SH-SY5Y (cell line): Measurements from ENCODE around the gene DYNLT2.

Source experiments
- GATA2 ChIP-seq: IDR thresholded peaks from 2 replicates; pipeline ENCODE4 v1.6.1; 2011; ENCODE audit warnings: mild to moderate bottlenecking, low read depth, low read length
- GATA3 ChIP-seq: IDR thresholded peaks from 2 replicates; pipeline ENCODE4 v1.6.1; 2011; ENCODE audit warnings: low read depth, mild to moderate bottlenecking, low read length, moderate library complexity

Gene DYNLT2

DNA sequence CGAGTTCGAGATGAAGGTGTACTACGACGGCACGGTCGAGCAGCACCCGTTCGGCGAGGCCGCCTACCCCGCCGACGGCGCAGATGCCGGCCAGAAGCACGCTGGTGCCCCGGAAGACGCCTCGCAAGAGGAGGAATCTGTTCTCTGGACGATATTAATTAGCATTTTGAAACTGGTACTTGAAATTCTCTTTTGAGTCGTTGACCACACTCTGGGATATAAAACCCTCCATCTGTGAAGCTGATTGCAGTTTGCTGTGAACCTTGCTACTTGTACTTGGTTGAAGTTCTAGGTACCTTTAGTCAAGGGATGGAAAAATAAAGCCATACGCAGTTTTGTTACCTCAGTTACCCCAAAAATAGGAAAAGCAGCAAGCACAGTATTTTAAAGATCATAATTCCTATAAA lies 48.5 kb downstream of the DYNLT2 start:
- TF ChIP-seq GATA3 (no peak), GATA2 (no peak)

- no peak for TF ChIP-seq GATA3
- no peak for TF ChIP-seq GATA2
Measured at GRCh38 chr6:169701954-169702839, 49.2 kb downstream of the DYNLT2 start, which contains the start of the genes C6orf120 and WDR27. C6orf120 (plus strand) TSS chr6:169702126; CDS start chr6:169702460, 334 bp downstream. WDR27 (minus strand) TSS chr6:169702029; CDS start chr6:169689005, 13,024 bp downstream.

- no peak for TF ChIP-seq GATA3
- no peak for TF ChIP-seq GATA2
Measured at GRCh38 chr6:169701311-169701953, 49.9 kb downstream of the DYNLT2 start.

- TF ChIP-seq GATA2 (no peak), GATA3 (no peak)
Measured at GRCh38 chr6:169700296-169700695, 51.1 kb downstream of the DYNLT2 start.

- TF ChIP-seq GATA2: no peak
- TF ChIP-seq GATA3: no peak
Measured at GRCh38 chr6:169695131-169695530, 56.2 kb downstream of the DYNLT2 start.

DNA sequence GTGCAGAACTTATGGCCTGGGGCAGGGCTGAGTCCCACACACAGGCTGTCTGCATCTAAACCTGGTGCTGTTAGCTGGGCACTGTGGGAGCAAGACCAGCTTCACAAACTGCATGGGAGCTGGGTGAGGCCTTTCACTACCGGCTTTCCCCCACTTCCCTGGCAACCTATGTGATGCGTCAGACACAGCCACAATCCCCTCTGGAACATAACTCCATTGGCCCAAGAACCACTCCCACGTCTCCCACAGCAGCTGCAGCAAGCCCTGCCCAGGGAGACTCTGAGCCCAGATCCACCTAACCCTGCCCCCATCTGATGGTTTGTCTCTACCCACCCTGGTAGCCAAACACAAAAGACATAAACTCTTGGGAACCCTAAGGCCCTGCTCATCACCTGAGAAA lies 58.9 kb downstream of the DYNLT2 start:
- TF ChIP-seq GATA3 (no peak), GATA2 (no peak)

- TF ChIP-seq GATA3 (no peak), GATA2 (no peak)
Measured at GRCh38 chr6:169691260-169691659, 60.1 kb downstream of the DYNLT2 start.
